NT2/D1 (cell line): ENCODE data around the gene NPB.

Source experiments
- DNase-seq: peaks from one replicate; pipeline ENCODE4 v3.0.0-alpha.2; 2011; ENCODE audit warnings: low read depth, low spot score
- H3K27me3 ChIP-seq: 2 replicates; pipeline ENCODE4 v1.6.0; 2011; ENCODE audit warnings: mild to moderate bottlenecking; ENCODE audit not compliant: insufficient read length, insufficient read depth
- H3K36me3 ChIP-seq: 2 replicates; pipeline ENCODE4 v1.6.1; 2011; ENCODE audit warnings: mild to moderate bottlenecking, low read length, mixed read lengths; ENCODE audit not compliant: insufficient read depth, insufficient read length
- H3K4me1 ChIP-seq: 2 replicates; pipeline ENCODE4 v1.5.1; 2011; ENCODE audit not compliant: insufficient read depth, insufficient read length
- H3K4me3 ChIP-seq: 2 replicates; pipeline ENCODE4 v1.5.1; 2011; ENCODE audit warnings: low read depth; ENCODE audit not compliant: insufficient read length
- H3K9ac ChIP-seq: 2 replicates; pipeline ENCODE4 v1.6.0; 2011; ENCODE audit warnings: low read depth; ENCODE audit not compliant: insufficient read length
- H3K9me3 ChIP-seq: 2 replicates; pipeline ENCODE4 v1.5.1; 2011; ENCODE audit warnings: mild to moderate bottlenecking, low read length; ENCODE audit not compliant: insufficient read depth
- SUZ12 ChIP-seq: IDR thresholded peaks from 2 replicates; pipeline ENCODE4 v1.6.1; 2011; ENCODE audit not compliant: insufficient read length, insufficient read depth; ENCODE audit errors: extremely low read depth
- YY1 ChIP-seq: IDR thresholded peaks from 2 replicates; pipeline ENCODE4 v1.6.1; 2011; ENCODE audit not compliant: insufficient read length, insufficient read depth
- ZNF274 ChIP-seq: IDR thresholded peaks from 2 replicates; pipeline ENCODE4 v1.6.1; 2011; ENCODE audit warnings: mild to moderate bottlenecking, low read depth, low read length

The NPB gene

GRCh38 chr17:81871387-81872230 lies 30.4 kb upstream of the NPB start:
- TF ChIP-seq YY1 (peak; percentile 72), SUZ12 (no peak), ZNF274 (no peak)
- H3K9ac ChIP-seq: peak overlapping the region; percentile 98

GRCh38 chr17:81877569-81877968 lies 24.5 kb upstream of the NPB start:
- no peak for DNase-seq
- Histone ChIP-seq H3K4me3 (no peak overlapping the region), H3K36me3 (peaks cover 49% of the 10 kb centered on the region), H3K9ac (no peak overlapping the region), H3K27me3 (no peaks in the 10 kb centered on the region), H3K4me1 (no peaks in the 10 kb centered on the region), H3K9me3 (no peaks in the 10 kb centered on the region)
- TF ChIP-seq SUZ12: no peak
- TF ChIP-seq ZNF274: no peak
- TF ChIP-seq YY1: no peak

More at GRCh38 chr17:81871387-81872230, 30.4 kb upstream of the NPB start:
- H3K36me3 ChIP-seq: peaks cover 32% of the 10 kb centered on the region
- DNase-seq: peak; percentile 52
- H3K4me3 ChIP-seq: peak overlapping the region; percentile 97
- H3K4me1 ChIP-seq: peaks cover 28% of the 10 kb centered on the region
- no peaks in the 10 kb centered on the region for H3K9me3 ChIP-seq
- H3K27me3 ChIP-seq: no peaks in the 10 kb centered on the region

GRCh38 chr17:81878294-81878693 lies 23.7 kb upstream of the NPB start:
- Histone ChIP-seq H3K9ac (no peak overlapping the region), H3K4me1 (no peaks in the 10 kb centered on the region), H3K4me3 (no peak overlapping the region), H3K9me3 (no peaks in the 10 kb centered on the region), H3K27me3 (no peaks in the 10 kb centered on the region), H3K36me3 (peaks cover 54% of the 10 kb centered on the region)
- DNase-seq: no peak
- no peak for TF ChIP-seq ZNF274
- TF ChIP-seq YY1: no peak
- no peak for TF ChIP-seq SUZ12

GRCh38 chr17:81879121-81879520 lies 22.9 kb upstream of the NPB start:
- no peak for TF ChIP-seq ZNF274
- no peak for TF ChIP-seq YY1
- TF ChIP-seq SUZ12: no peak
- H3K4me3 ChIP-seq: no peak overlapping the region
- H3K4me1 ChIP-seq: no peaks in the 10 kb centered on the region
- no peak overlapping the region for H3K9ac ChIP-seq
- H3K27me3 ChIP-seq: no peaks in the 10 kb centered on the region
- H3K36me3 ChIP-seq: peaks cover 60% of the 10 kb centered on the region
- no peak for DNase-seq
- no peaks in the 10 kb centered on the region for H3K9me3 ChIP-seq

- TF ChIP-seq YY1 (no peak), ZNF274 (no peak), SUZ12 (no peak)
- H3K9me3 ChIP-seq: no peaks in the 10 kb centered on the region
- H3K27me3 ChIP-seq: no peaks in the 10 kb centered on the region
- H3K36me3 ChIP-seq: peaks cover 89% of the 10 kb centered on the region
- no peaks in the 10 kb centered on the region for H3K4me1 ChIP-seq
- no peak for DNase-seq
- no peak overlapping the region for H3K4me3 ChIP-seq
- H3K9ac ChIP-seq: no peak overlapping the region
Measured at GRCh38 chr17:81884520-81884919, 17.5 kb upstream of the NPB start.

- H3K9me3 ChIP-seq: no peaks in the 10 kb centered on the region
- H3K4me3 ChIP-seq: no peak overlapping the region
- peaks cover 89% of the 10 kb centered on the region for H3K36me3 ChIP-seq
- H3K27me3 ChIP-seq: no peaks in the 10 kb centered on the region
- DNase-seq: no peak
- no peak for TF ChIP-seq ZNF274
- no peak for TF ChIP-seq YY1
- no peak for TF ChIP-seq SUZ12
- H3K4me1 ChIP-seq: no peaks in the 10 kb centered on the region
- H3K9ac ChIP-seq: no peak overlapping the region
Measured at GRCh38 chr17:81884968-81885367, 17.1 kb upstream of the NPB start.

GRCh38 chr17:81885454-81885853 lies 16.6 kb upstream of the NPB start:
- Histone ChIP-seq H3K4me1 (no peaks in the 10 kb centered on the region), H3K9ac (no peak overlapping the region), H3K36me3 (peaks cover 89% of the 10 kb centered on the region), H3K9me3 (no peaks in the 10 kb centered on the region), H3K4me3 (no peak overlapping the region), H3K27me3 (no peaks in the 10 kb centered on the region)
- TF ChIP-seq SUZ12 (no peak), YY1 (no peak), ZNF274 (no peak)
- no peak for DNase-seq
